DND-41 (cell line): ENCODE results near the gene CUEDC2.

Experiments used
- ATAC-seq: fragments of 200-7000 bp; cut with Tn5 transposase; 3 replicates; pipeline ENCODE4 v1.9.1; 2021; ENCODE audit warnings: low read depth; ENCODE audit not compliant: insufficient read depth
- DNase-seq: peaks from one replicate; pipeline ENCODE4 v3.0.0-alpha.2; 2020
- H2AFZ ChIP-seq: 2 replicates; pipeline ENCODE4 v1.6.0; 2012; ENCODE audit warnings: low read depth, low read length
- H3K27ac ChIP-seq: 2 replicates; pipeline ENCODE4 v1.5.1; 2012; ENCODE audit warnings: low read length, inconsistent platforms
- H3K27me3 ChIP-seq: fragments of 200-600 bp; sonication (generic); 2 replicates; pipeline ENCODE4 v1.6.0; 2012; ENCODE audit warnings: low read length, mild to moderate bottlenecking, inconsistent platforms; ENCODE audit not compliant: insufficient read depth, poor library complexity
- H3K36me3 ChIP-seq: 2 replicates; pipeline ENCODE4 v1.5.1; 2012; ENCODE audit warnings: low read length, inconsistent platforms; ENCODE audit not compliant: insufficient read depth
- H3K4me1 ChIP-seq: 2 replicates; pipeline ENCODE4 v1.5.1; 2012; ENCODE audit warnings: mild to moderate bottlenecking, low read length; ENCODE audit not compliant: insufficient read depth
- H3K4me2 ChIP-seq: 2 replicates; pipeline ENCODE4 v1.6.0; 2012; ENCODE audit warnings: mild to moderate bottlenecking, moderate library complexity, low read length, inconsistent platforms; ENCODE audit not compliant: insufficient read depth
- H3K4me3 ChIP-seq, 2 experiments: fragments of 200-600 bp in 1 of 2; shearing (Covaris generic) in 1 of 2; 2 replicates each; pipeline ENCODE4 v1.5.1; 2012 to 2016; ENCODE audit warnings: inconsistent platforms in 2 of 2, low read length in 2 of 2, mild to moderate bottlenecking in 2 of 2, low read depth in 1 of 2, moderate library complexity in 1 of 2
- H3K79me2 ChIP-seq: 2 replicates; pipeline ENCODE4 v1.6.0; 2012; ENCODE audit warnings: low read length, inconsistent platforms; ENCODE audit not compliant: insufficient read depth
- H3K9ac ChIP-seq: 2 replicates; pipeline ENCODE4 v1.6.0; 2012; ENCODE audit warnings: low read depth, mild to moderate bottlenecking, inconsistent platforms, low read length, moderate library complexity
- H3K9me3 ChIP-seq: 2 replicates; pipeline ENCODE4 v1.5.1; 2012; ENCODE audit warnings: low read length, moderate library complexity, mild to moderate bottlenecking, inconsistent platforms; ENCODE audit not compliant: insufficient read depth, severe bottlenecking
- H4K20me1 ChIP-seq: 2 replicates; pipeline ENCODE4 v1.6.0; 2012; ENCODE audit warnings: low read length; ENCODE audit not compliant: insufficient read depth
- EZH2 ChIP-seq: IDR thresholded peaks from 3 replicates; pipeline ENCODE4 v1.6.1; 2012; ENCODE audit warnings: borderline replicate concordance, low read depth, mild to moderate bottlenecking, moderate library complexity, low read length, inconsistent platforms; ENCODE audit not compliant: severe bottlenecking
- TF ChIP-seq, protein P1 (sequence below): IDR thresholded peaks from 2 replicates; pipeline ENCODE4 v1.5.1; 2012; ENCODE audit warnings: borderline replicate concordance, low read length, moderate library complexity, mild to moderate bottlenecking; ENCODE audit not compliant: poor library complexity, severe bottlenecking; ENCODE audit errors: extremely low read depth

Gene CUEDC2

DNA sequence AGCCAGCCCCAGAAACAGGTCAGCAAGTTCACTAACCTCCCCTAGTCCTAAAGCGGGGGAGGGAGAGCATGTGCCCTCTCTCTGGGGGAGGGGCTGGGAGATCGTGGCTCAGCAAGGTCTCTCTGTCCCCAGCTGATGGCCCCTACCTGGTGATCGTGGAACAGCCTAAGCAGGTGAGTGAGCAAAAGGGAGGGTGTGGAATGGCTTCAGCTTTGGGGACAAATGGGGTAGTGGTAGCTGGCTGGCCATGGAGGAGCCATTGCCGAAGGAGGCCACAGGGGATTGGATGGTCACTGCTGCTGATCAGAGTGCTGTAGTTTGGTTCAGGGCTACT, 36.1 kb downstream of the CUEDC2 start:
- peak overlapping the region; percentile 56; the same call in 1 of the 2 replicates for H3K27ac ChIP-seq

GRCh38 chr10:102395400-102396316, 36.7 kb downstream of the CUEDC2 start, which contains the start of gene NFKB2:
NFKB2 (plus strand) TSS chr10:102395705; CDS start chr10:102395960, 255 bp downstream.
- Histone ChIP-seq H3K4me3 (peak within 1 kb of the TSS; percentile 49 to 64; a peak in 3 of 4 replicates), H3K79me2 (0 out of 2 replicates have a peak, but pooled peaks cover 2% of the 10 kb centered on the region), H3K9me3 (no peaks in the 10 kb centered on the region), H3K4me1 (peaks cover 60% of the 10 kb centered on the region), H3K36me3 (no peaks in the 10 kb centered on the region), H3K9ac (peak within 1 kb of the TSS; percentile 48), H3K27ac (peak within 1 kb of the TSS; percentile 56; the same call in 1 of the 2 replicates), H2AFZ (peak within 1 kb of the TSS; percentile 86), H3K27me3 (no peaks in the 10 kb centered on the region), H4K20me1 (0 out of 2 replicates have a peak, but pooled peaks cover 8% of the 10 kb centered on the region), H3K4me2 (peak within 1 kb of the TSS; percentile 89)
- DNase-seq, result peak; percentile 85
- peak; percentile 45 for ATAC-seq
- TF ChIP-seq EZH2, result no peak
- TF ChIP-seq, protein P1, sequence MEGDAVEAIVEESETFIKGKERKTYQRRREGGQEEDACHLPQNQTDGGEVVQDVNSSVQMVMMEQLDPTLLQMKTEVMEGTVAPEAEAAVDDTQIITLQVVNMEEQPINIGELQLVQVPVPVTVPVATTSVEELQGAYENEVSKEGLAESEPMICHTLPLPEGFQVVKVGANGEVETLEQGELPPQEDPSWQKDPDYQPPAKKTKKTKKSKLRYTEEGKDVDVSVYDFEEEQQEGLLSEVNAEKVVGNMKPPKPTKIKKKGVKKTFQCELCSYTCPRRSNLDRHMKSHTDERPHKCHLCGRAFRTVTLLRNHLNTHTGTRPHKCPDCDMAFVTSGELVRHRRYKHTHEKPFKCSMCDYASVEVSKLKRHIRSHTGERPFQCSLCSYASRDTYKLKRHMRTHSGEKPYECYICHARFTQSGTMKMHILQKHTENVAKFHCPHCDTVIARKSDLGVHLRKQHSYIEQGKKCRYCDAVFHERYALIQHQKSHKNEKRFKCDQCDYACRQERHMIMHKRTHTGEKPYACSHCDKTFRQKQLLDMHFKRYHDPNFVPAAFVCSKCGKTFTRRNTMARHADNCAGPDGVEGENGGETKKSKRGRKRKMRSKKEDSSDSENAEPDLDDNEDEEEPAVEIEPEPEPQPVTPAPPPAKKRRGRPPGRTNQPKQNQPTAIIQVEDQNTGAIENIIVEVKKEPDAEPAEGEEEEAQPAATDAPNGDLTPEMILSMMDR, result no peak

More for the DNA sequence above, 36.1 kb downstream of the CUEDC2 start:
- Histone ChIP-seq H2AFZ (no peak overlapping the region), H3K9ac (peak overlapping the region; percentile 48; the same call in 1 of the 2 replicates), H3K79me2 (0 out of 2 replicates have a peak, but pooled peaks cover 2% of the 10 kb centered on the region), H3K36me3 (no peaks in the 10 kb centered on the region), H3K27me3 (no peaks in the 10 kb centered on the region), H4K20me1 (0 out of 2 replicates have a peak, but pooled peaks cover 8% of the 10 kb centered on the region), H3K9me3 (no peaks in the 10 kb centered on the region), H3K4me2 (peak overlapping the region; percentile 89), H3K4me1 (peaks cover 60% of the 10 kb centered on the region), H3K4me3 (peak overlapping the region in 1 of 2 experiments; percentile 64; a peak in 2 of 4 replicates)
- TF ChIP-seq, protein P1, result no peak
- no peak for TF ChIP-seq EZH2
- ATAC-seq (no peak), DNase-seq (no peak)

DNA sequence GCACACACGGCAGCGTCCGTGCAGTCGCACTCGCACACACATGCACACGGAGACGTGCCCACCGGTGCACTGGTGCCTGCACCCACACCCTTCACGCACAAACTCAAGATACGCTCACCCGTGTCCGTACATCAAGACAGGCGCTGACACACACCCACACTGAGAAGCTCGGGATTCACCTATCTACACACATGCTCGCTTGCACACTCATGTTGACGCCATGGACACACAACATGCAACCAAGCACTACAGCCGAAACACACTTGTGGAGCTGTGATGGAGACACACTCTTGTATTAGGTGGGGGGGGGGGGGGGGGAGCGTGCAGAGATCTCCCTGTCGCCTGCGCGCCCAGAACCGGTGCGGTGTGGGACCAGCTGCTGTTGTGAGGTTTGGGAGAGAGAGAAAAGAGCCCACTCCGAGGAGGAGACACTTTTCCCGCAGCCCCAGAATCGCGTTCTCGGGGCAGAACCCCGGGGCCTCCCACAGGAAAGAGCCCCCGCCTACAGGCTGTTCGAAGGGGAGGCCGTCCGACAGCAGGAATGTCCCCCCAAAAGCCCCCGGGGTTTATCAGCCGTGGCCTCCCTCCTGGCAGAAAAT, 37.5 kb downstream of the CUEDC2 start:
- DNase-seq, result peak; percentile 53
- Histone ChIP-seq H3K27ac (peak overlapping the region; percentile 8; the same call in 1 of the 2 replicates), H3K4me3 (peak overlapping the region; percentile 49 to 64; a peak in 3 of 4 replicates), H3K36me3 (no peaks in the 10 kb centered on the region), H3K9me3 (no peaks in the 10 kb centered on the region), H4K20me1 (0 out of 2 replicates have a peak, but pooled peaks cover 8% of the 10 kb centered on the region), H2AFZ (peak overlapping the region; percentile 86), H3K4me2 (peak overlapping the region; percentile 89), H3K27me3 (no peaks in the 10 kb centered on the region), H3K79me2 (0 out of 2 replicates have a peak, but pooled peaks cover 2% of the 10 kb centered on the region), H3K9ac (peak overlapping the region; percentile 48), H3K4me1 (peaks cover 55% of the 10 kb centered on the region)
- TF ChIP-seq EZH2, result no peak
- TF ChIP-seq, protein P1, result peak; percentile 0
- peak; percentile 8 for ATAC-seq
